ENCODE results near the gene GAPDHS. TPM values are rescaled to one million over a fixed set of nuclear protein-coding genes. Genes with fewer than 3 reads are reported as not detected.

The GAPDHS gene
- total RNA-seq, 3 donors from 2014 or later (not counting 1 experiment from before 2014, with no cell fraction given), result not detected

DNA sequence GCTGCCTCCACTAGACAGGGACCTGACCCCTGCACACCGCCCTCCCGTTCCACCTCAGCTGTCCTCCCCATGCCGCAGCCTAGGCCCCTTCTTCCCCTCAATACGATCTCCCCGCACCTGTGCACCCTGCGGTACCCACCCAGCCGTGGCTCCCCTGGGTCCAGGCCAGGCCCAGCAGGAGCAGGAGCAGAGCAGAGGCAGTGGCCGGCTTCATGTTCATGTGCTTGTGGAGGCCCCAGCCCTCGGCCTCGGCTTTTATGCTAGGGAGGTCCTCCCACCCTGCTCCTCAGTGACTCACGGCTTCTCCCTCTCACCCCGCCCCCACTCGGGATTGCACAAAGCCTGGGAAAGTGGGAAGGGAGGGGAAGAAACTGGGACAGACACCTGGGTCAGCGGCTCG lies 31.6 kb upstream of the GAPDHS start:
- no peak overlapping the region for H3K4me3 ChIP-seq (ENCODE audit: low read length)
- H3K4me1 ChIP-seq (ENCODE audit: control insufficient read depth, insufficient read depth, low read length), result no peaks in the 10 kb centered on the region
- Mint-ChIP-seq H3K27ac (no peak overlapping the region), H3K4me3 (no peak overlapping the region), H3K9me3 (no peaks in the 10 kb centered on the region), H3K4me1 (no peaks in the 10 kb centered on the region), H3K36me3 (no peaks in the 10 kb centered on the region), H3K27me3 (ENCODE audit: low read depth in 2 of 2) (peaks cover 0 to 2% of the 10 kb centered on the region in 2 donors)
- intact Hi-C loops (cut with micrococcal nuclease), result no loop called here
- WGBS (ENCODE audit: insufficient coverage), result 92% methylated on average over 11 of the region's 15 CpGs
- no peaks in the 10 kb centered on the region for H3K9me3 ChIP-seq (ENCODE audit: control insufficient read depth, insufficient read depth, low read length)
- H3K27ac ChIP-seq (ENCODE audit: low read length), result no peak overlapping the region
- no peak for DNase-seq
- TF ChIP-seq, protein P1, sequence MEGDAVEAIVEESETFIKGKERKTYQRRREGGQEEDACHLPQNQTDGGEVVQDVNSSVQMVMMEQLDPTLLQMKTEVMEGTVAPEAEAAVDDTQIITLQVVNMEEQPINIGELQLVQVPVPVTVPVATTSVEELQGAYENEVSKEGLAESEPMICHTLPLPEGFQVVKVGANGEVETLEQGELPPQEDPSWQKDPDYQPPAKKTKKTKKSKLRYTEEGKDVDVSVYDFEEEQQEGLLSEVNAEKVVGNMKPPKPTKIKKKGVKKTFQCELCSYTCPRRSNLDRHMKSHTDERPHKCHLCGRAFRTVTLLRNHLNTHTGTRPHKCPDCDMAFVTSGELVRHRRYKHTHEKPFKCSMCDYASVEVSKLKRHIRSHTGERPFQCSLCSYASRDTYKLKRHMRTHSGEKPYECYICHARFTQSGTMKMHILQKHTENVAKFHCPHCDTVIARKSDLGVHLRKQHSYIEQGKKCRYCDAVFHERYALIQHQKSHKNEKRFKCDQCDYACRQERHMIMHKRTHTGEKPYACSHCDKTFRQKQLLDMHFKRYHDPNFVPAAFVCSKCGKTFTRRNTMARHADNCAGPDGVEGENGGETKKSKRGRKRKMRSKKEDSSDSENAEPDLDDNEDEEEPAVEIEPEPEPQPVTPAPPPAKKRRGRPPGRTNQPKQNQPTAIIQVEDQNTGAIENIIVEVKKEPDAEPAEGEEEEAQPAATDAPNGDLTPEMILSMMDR (IDR thresholded peaks at IDR 0.05), result no peak
- H3K36me3 ChIP-seq (ENCODE audit: control insufficient read depth, insufficient read depth, low read length), result no peaks in the 10 kb centered on the region
- no peaks in the 10 kb centered on the region for H3K27me3 ChIP-seq (ENCODE audit: control insufficient read depth, insufficient read depth, low read length)
- ATAC-seq, result no peak

DNA sequence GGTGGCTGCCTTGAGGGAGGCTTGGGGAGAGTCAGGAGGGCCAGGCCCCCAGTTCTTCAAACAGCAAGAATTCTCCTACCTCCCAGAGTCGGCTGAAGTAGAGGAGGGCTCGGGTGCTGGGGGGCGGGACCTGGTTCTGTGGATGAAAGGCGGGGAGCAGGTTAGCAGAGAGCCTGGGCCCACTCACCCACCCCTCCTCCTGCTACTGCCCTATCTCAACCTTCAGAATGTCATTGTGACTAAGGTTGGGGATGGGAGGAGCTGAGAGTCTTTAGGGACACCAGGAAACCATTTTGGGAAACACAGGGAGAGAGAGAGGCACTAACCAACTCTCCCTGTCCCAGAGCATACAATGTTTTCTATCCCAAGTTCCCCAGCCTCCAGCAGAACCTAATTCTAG lies 30.5 kb upstream of the GAPDHS start:
- Histone ChIP-seq H3K36me3 (ENCODE audit: control insufficient read depth, insufficient read depth, low read length) (no peaks in the 10 kb centered on the region), H3K4me3 (ENCODE audit: low read length) (no peak overlapping the region), H3K9me3 (ENCODE audit: control insufficient read depth, insufficient read depth, low read length) (no peaks in the 10 kb centered on the region), H3K4me1 (ENCODE audit: control insufficient read depth, insufficient read depth, low read length) (no peaks in the 10 kb centered on the region), H3K27ac (ENCODE audit: low read length) (no peak overlapping the region), H3K27me3 (ENCODE audit: control insufficient read depth, insufficient read depth, low read length) (no peaks in the 10 kb centered on the region)
- TF ChIP-seq, protein P1 (IDR thresholded peaks at IDR 0.05), result no peak
- H3K27me3 Mint-ChIP-seq (ENCODE audit: low read depth in 2 of 2), result peaks cover 0 to 2% of the 10 kb centered on the region in 2 donors
- intact Hi-C loops (cut with micrococcal nuclease), result no loop called here
- no peak for DNase-seq
- H3K27ac Mint-ChIP-seq, result no peak overlapping the region
- H3K4me3 Mint-ChIP-seq, result no peak overlapping the region
- H3K4me1 Mint-ChIP-seq, result no peaks in the 10 kb centered on the region
- no CpG with 5 or more reads among the region's 4 CpGs for WGBS (ENCODE audit: insufficient coverage)
- ATAC-seq, result no peak
- no peaks in the 10 kb centered on the region for H3K36me3 Mint-ChIP-seq
- H3K9me3 Mint-ChIP-seq, result no peaks in the 10 kb centered on the region

DNA sequence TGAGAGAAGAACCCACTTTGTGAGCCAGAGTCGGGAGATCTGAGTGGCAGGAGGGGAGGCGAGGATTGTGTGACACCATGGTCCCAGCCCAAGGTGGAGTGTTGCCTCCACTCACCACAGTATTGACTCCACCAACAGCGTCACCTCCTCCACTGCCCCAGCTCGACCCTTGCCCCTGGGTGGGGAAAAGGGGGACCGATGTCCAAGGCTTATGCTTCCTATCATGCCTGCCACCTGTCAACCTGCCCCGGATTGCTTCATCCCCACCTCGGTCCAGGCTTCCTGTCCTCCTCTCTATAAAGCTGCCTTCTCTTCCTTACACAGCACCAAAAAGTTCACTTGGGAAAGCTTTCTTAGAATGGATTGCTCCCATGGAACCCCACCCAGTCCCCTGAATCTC lies 27.2 kb upstream of the GAPDHS start:
- Histone ChIP-seq H3K27me3 (ENCODE audit: control insufficient read depth, insufficient read depth, low read length) (peaks cover 9% of the 10 kb centered on the region), H3K36me3 (ENCODE audit: control insufficient read depth, insufficient read depth, low read length) (no peaks in the 10 kb centered on the region), H3K9me3 (ENCODE audit: control insufficient read depth, insufficient read depth, low read length) (no peaks in the 10 kb centered on the region), H3K4me1 (ENCODE audit: control insufficient read depth, insufficient read depth, low read length) (peaks cover 23% of the 10 kb centered on the region), H3K4me3 (ENCODE audit: low read length) (no peak overlapping the region), H3K27ac (ENCODE audit: low read length) (no peak overlapping the region)
- ATAC-seq, result no peak
- Mint-ChIP-seq H3K27me3 (ENCODE audit: low read depth in 2 of 2) (peaks cover 0 to 2% of the 10 kb centered on the region in 2 donors), H3K4me1 (peaks cover 8 to 24% of the 10 kb centered on the region in 2 donors), H3K27ac (no peak overlapping the region), H3K9me3 (no peaks in the 10 kb centered on the region), H3K4me3 (no peak overlapping the region), H3K36me3 (no peaks in the 10 kb centered on the region)
- intact Hi-C loops (cut with micrococcal nuclease), result no loop called here
- no peak for DNase-seq
- TF ChIP-seq, protein P1 (IDR thresholded peaks at IDR 0.05), result no peak
- WGBS (ENCODE audit: insufficient coverage), result 82% methylated on average over 6 of the region's 7 CpGs

DNA sequence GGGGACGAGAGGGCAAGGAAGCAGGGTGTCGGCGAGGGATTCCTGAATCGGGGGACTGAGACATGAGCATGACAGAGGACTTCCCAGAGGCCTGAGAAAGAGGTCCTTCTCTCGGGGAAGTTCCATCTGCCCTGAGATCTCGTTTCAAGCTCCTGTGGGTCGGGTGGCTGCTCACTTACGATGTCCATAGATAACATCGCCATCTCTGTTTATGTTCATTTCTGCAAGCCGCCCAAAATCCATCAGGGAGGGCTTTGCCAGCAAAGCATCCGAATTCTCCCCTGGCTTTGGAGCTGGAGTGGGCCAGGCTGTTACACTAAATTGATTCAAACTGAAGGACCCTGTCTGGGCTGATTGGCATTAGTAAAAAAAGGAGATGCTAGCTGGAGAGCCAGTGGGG lies 25.7 kb upstream of the GAPDHS start:
- Mint-ChIP-seq H3K27me3 (ENCODE audit: low read depth in 2 of 2) (peaks cover 0 to 8% of the 10 kb centered on the region in 2 donors), H3K27ac (peak overlapping the region in 1 of 2 donors; percentile 38), H3K36me3 (no peaks in the 10 kb centered on the region), H3K4me1 (peaks cover 8 to 24% of the 10 kb centered on the region in 2 donors), H3K4me3 (no peak overlapping the region), H3K9me3 (no peaks in the 10 kb centered on the region)
- H3K27ac ChIP-seq (ENCODE audit: low read length), result no peak overlapping the region
- no peak overlapping the region for H3K4me3 ChIP-seq (ENCODE audit: low read length)
- ATAC-seq (no peak), DNase-seq (no peak)
- no peaks in the 10 kb centered on the region for H3K36me3 ChIP-seq (ENCODE audit: control insufficient read depth, insufficient read depth, low read length)
- 89% methylated on average over 11 of the region's 11 CpGs for WGBS (ENCODE audit: insufficient coverage)
- peaks cover 23% of the 10 kb centered on the region for H3K4me1 ChIP-seq (ENCODE audit: control insufficient read depth, insufficient read depth, low read length)
- H3K27me3 ChIP-seq (ENCODE audit: control insufficient read depth, insufficient read depth, low read length), result peaks cover 11% of the 10 kb centered on the region
- intact Hi-C loops (cut with micrococcal nuclease), result no loop called here
- TF ChIP-seq, protein P1 (IDR thresholded peaks at IDR 0.05), result no peak
- no peaks in the 10 kb centered on the region for H3K9me3 ChIP-seq (ENCODE audit: control insufficient read depth, insufficient read depth, low read length)
